Motor neuron (in vitro differentiated cells): ENCODE measurements around the gene ARHGDIG. TPM values are rescaled to one million over a fixed set of nuclear protein-coding genes. Genes with fewer than 3 reads are reported as not detected.

Experiments
- ATAC-seq, 8 experiments: fragments of 200-7000 bp; cut with Tn5 transposase; replicated peaks in 6 of 8; 2 replicates each; pipeline ENCODE4 v1.8.0; 2021; ENCODE audit warnings: mild to moderate bottlenecking in 8 of 8, moderate library complexity in 8 of 8
- H3K27ac ChIP-seq, 2 donors: fragments of 250-450 bp; sonication (Bioruptor Pico); 2 replicates each; pipeline ENCODE4 v1.9.0; 2021; ENCODE audit warnings: antibody characterized with exemption in 2 of 2, mild to moderate bottlenecking in 2 of 2, moderate library complexity in 1 of 2
- H3K4me1 ChIP-seq, 2 donors: fragments of 250-450 bp; sonication (Bioruptor Pico); replicated peaks in 1 of 2; 2 replicates each; pipeline ENCODE4 v1.6.1; 2021; ENCODE audit warnings: antibody characterized with exemption in 2 of 2, mild to moderate bottlenecking in 2 of 2, moderate library complexity in 1 of 2
- H3K4me3 ChIP-seq, 5 donors: fragments of 250-450 bp; sonication (Bioruptor Pico); 2 replicates each; pipeline ENCODE4 v1.9.0; 2021; ENCODE audit warnings: antibody characterized with exemption in 5 of 5, mild to moderate bottlenecking in 5 of 5, moderate library complexity in 4 of 5
- WGBS, 10 experiments: fragments of 450-650 bp; shearing (Covaris generic); methylation state at CpG; one replicate each; pipeline ENCODE4 v1.0.0; 2022; 5-methylcytosine and 5-hydroxymethylcytosine counted together
- in situ Hi-C, 9 experiments: fragments of 400-800 bp; cut with MboI; loops; one replicate each; pipeline ENCODE4 v1.15.0; 2021; ENCODE audit warnings: low sequenced_read_pairs in 9 of 9, low pct_unique_long_range_greater_than_20kb in 2 of 9; ENCODE audit not compliant: unreplicated experiment in 9 of 9
- total RNA-seq, 8 experiments: library from RNA; unstranded; fragments of 300-600 nt; gene quantifications; 2 replicates each; pipeline versions ENCODE4 v1.2.3 to v1.2.4, GENCODE V29; 2022

The ARHGDIG gene
- total RNA-seq = 10 to 100 TPM in 4 of 8 experiments, 1 to 10 TPM in 2, under 1 TPM in 2; 0.25 to 55.2 (median 8.5) TPM

GRCh38 chr16:280552-280951, at the start of gene ARHGDIG:
Gene ARHGDIG, plus strand, starts transcription at chr16:280591. Its CDS starts 90 bp downstream, at chr16:280681.
- no CpG with 5 or more reads among the region's 54 CpGs for WGBS, 10 experiments
- peak; percentile 48 to 74 (median 64) for ATAC-seq
- Histone ChIP-seq H3K4me3 (peak within 1 kb of the TSS; percentile 40 to 92 (median 76)), H3K27ac (no peak within 1 kb of the TSS), H3K4me1 (peaks cover 12 to 15% of the 10 kb centered on the region in 2 donors)
- in situ Hi-C loops = no loop called here

GRCh38 chr16:230949-231348, 49.4 kb upstream of the ARHGDIG start:
- peaks cover 2 to 10% of the 10 kb centered on the region in 2 donors for H3K4me1 ChIP-seq
- WGBS, 10 experiments = 10 to 94% (median 80%) methylated on average over 1 to 14 of the region's 22 CpGs; no CpG with 5 or more reads in 4 of the 10 experiments
- no peak overlapping the region for H3K27ac ChIP-seq
- no peak for ATAC-seq
- no peak overlapping the region for H3K4me3 ChIP-seq
- in situ Hi-C loops = no loop called here

GRCh38 chr16:234468-235305, 45.7 kb upstream of the ARHGDIG start, which contains the start of gene FAM234A:
Gene FAM234A, plus strand, starts transcription at chr16:234821. Its CDS starts 19,593 bp downstream, at chr16:254414.
- Histone ChIP-seq H3K4me1 (no peaks in the 10 kb centered on the region), H3K4me3 (peak within 1 kb of the TSS; percentile 61 to 84 (median 80)), H3K27ac (peak within 1 kb of the TSS; percentile 90 to 91)
- WGBS, 10 experiments = 0 to 4% methylated on average over 2 to 5 of the region's 85 CpGs; no CpG with 5 or more reads in 8 of the 10 experiments
- in situ Hi-C loops = no loop called here
- ATAC-seq = peak; percentile 76 to 89 (median 80)

- in situ Hi-C loops = no loop called here
- ATAC-seq = no peak
- Histone ChIP-seq H3K27ac (no peak overlapping the region), H3K4me1 (no peaks in the 10 kb centered on the region), H3K4me3 (no peak overlapping the region)
- WGBS, 10 experiments = 0 to 100% (median 76%) methylated on average over 1 to 3 of the region's 3 CpGs; no CpG with 5 or more reads in 2 of the 10 experiments
Measured at GRCh38 chr16:239948-240277, 40.5 kb upstream of the ARHGDIG start.

GRCh38 chr16:240559-240958, 39.8 kb upstream of the ARHGDIG start:
- 0 to 100% (median 93%) methylated on average over 1 to 4 of the region's 8 CpGs; no CpG with 5 or more reads in 2 of the 10 experiments for WGBS, 10 experiments
- Histone ChIP-seq H3K27ac (no peak overlapping the region), H3K4me3 (no peak overlapping the region), H3K4me1 (no peaks in the 10 kb centered on the region)
- in situ Hi-C loops = no loop called here
- no peak for ATAC-seq

- ATAC-seq = no peak
- in situ Hi-C loops = no loop called here
- 40 to 100% (median 92%) methylated on average over 1 to 9 of the region's 10 CpGs; no CpG with 5 or more reads in 1 of the 10 experiments for WGBS, 10 experiments
Measured at GRCh38 chr16:242281-242680, 38.1 kb upstream of the ARHGDIG start.

GRCh38 chr16:243348-243747, 37.0 kb upstream of the ARHGDIG start:
- Histone ChIP-seq H3K4me3 (no peak overlapping the region), H3K27ac (no peak overlapping the region), H3K4me1 (no peaks in the 10 kb centered on the region)
- no peak for ATAC-seq
- in situ Hi-C loops = no loop called here
- 73 to 100% (median 100%) methylated on average over 1 to 4 of the region's 4 CpGs; no CpG with 5 or more reads in 1 of the 10 experiments for WGBS, 10 experiments

More at GRCh38 chr16:242281-242680, 38.1 kb upstream of the ARHGDIG start:
- H3K4me1 ChIP-seq = no peaks in the 10 kb centered on the region
- no peak overlapping the region for H3K4me3 ChIP-seq
- no peak overlapping the region for H3K27ac ChIP-seq

GRCh38 chr16:245105-245504, 35.3 kb upstream of the ARHGDIG start:
- in situ Hi-C loops = no loop called here
- no peak for ATAC-seq
- 79 to 95% (median 93%) methylated on average over 1 to 8 of the region's 9 CpGs; no CpG with 5 or more reads in 3 of the 10 experiments for WGBS, 10 experiments

GRCh38 chr16:247027-247426, 33.4 kb upstream of the ARHGDIG start:
- in situ Hi-C loops = no loop called here
- Histone ChIP-seq H3K4me1 (no peaks in the 10 kb centered on the region), H3K4me3 (no peak overlapping the region), H3K27ac (no peak overlapping the region)
- ATAC-seq = no peak
- 90 to 100% (median 93%) methylated on average over 1 to 7 of the region's 12 CpGs; no CpG with 5 or more reads in 6 of the 10 experiments for WGBS, 10 experiments

More at GRCh38 chr16:245105-245504, 35.3 kb upstream of the ARHGDIG start:
- Histone ChIP-seq H3K27ac (no peak overlapping the region), H3K4me1 (no peaks in the 10 kb centered on the region), H3K4me3 (no peak overlapping the region)

- Histone ChIP-seq H3K27ac (no peak overlapping the region), H3K4me3 (no peak overlapping the region), H3K4me1 (no peaks in the 10 kb centered on the region)
- WGBS, 10 experiments = 17 to 100% (median 88%) methylated on average over 1 to 7 of the region's 12 CpGs; no CpG with 5 or more reads in 4 of the 10 experiments
- in situ Hi-C loops = no loop called here
- ATAC-seq = no peak
Measured at GRCh38 chr16:249431-249830, 31.0 kb upstream of the ARHGDIG start.

- H3K4me3 ChIP-seq = no peak overlapping the region
- no peak overlapping the region for H3K27ac ChIP-seq
- in situ Hi-C loops = no loop called here
- peak in 1 of 8 experiments; percentile 38 for ATAC-seq
- WGBS, 10 experiments = 59 to 95% (median 89%) methylated on average over 3 to 23 of the region's 30 CpGs
- H3K4me1 ChIP-seq = no peaks in the 10 kb centered on the region
Measured at GRCh38 chr16:252366-253337, 27.7 kb upstream of the ARHGDIG start.

GRCh38 chr16:253833-254232, 26.6 kb upstream of the ARHGDIG start:
- H3K4me3 ChIP-seq = no peak overlapping the region
- H3K27ac ChIP-seq = no peak overlapping the region
- peak in 1 of 8 experiments; percentile 24 for ATAC-seq
- in situ Hi-C loops = no loop called here
- WGBS, 10 experiments = 40 to 100% (median 93%) methylated on average over 1 to 5 of the region's 6 CpGs; no CpG with 5 or more reads in 4 of the 10 experiments
- H3K4me1 ChIP-seq = no peaks in the 10 kb centered on the region
